IPS-NIHi7 (cell line): ENCODE results near the gene HOXB1.
A peak's percentile ranks its signal among the peaks of the same experiment; 100 is the strongest.

Experiments used
- DNase-seq: peaks from one replicate; pipeline ENCODE4 v3.0.0; 2012; ENCODE audit warnings: mixed read lengths; ENCODE audit errors: extremely low spot score

The HOXB1 gene

GRCh38 chr17:48554412-48555257, 23.8 kb upstream of the HOXB1 start:
- no peak for DNase-seq

- DNase-seq, result no peak
Measured at GRCh38 chr17:48553826-48554225, 23.0 kb upstream of the HOXB1 start.

GRCh38 chr17:48553190-48553547, 22.4 kb upstream of the HOXB1 start:
- no peak for DNase-seq

GRCh38 chr17:48552466-48553189, 21.8 kb upstream of the HOXB1 start:
- no peak for DNase-seq

GRCh38 chr17:48551596-48552465, 21.0 kb upstream of the HOXB1 start:
- DNase-seq, result no peak

GRCh38 chr17:48551214-48551555, 20.4 kb upstream of the HOXB1 start:
- no peak for DNase-seq

- DNase-seq, result peak; percentile 68
Measured at GRCh38 chr17:48550502-48551213, 19.8 kb upstream of the HOXB1 start.

GRCh38 chr17:48549914-48550501, 19.2 kb upstream of the HOXB1 start:
- no peak for DNase-seq

- no peak for DNase-seq
Measured at GRCh38 chr17:48549281-48549630, 18.4 kb upstream of the HOXB1 start.

GRCh38 chr17:48548523-48549280, 17.9 kb upstream of the HOXB1 start:
- DNase-seq, result no peak

GRCh38 chr17:48547808-48548522, 17.2 kb upstream of the HOXB1 start:
- no peak for DNase-seq

- DNase-seq, result no peak
Measured at GRCh38 chr17:48546924-48547807, 16.4 kb upstream of the HOXB1 start.

- no peak for DNase-seq
Measured at GRCh38 chr17:48546137-48546923, 15.5 kb upstream of the HOXB1 start.

- DNase-seq, result no peak
Measured at GRCh38 chr17:48545539-48545938, 14.7 kb upstream of the HOXB1 start.

- no peak for DNase-seq
Measured at GRCh38 chr17:48545022-48545375, 14.2 kb upstream of the HOXB1 start, which contains the start of gene HOXB2. Gene HOXB2, minus strand, starts transcription at chr17:48545109. Its CDS starts 198 bp downstream, at chr17:48544911.

- DNase-seq, result no peak
Measured at GRCh38 chr17:48544349-48545021, 13.7 kb upstream of the HOXB1 start.

GRCh38 chr17:48543854-48544348, 13.1 kb upstream of the HOXB1 start:
- DNase-seq, result no peak
